Stimulated activated naive CD4-positive, alpha-beta T cell (primary cell): Measurements from ENCODE around the gene DYNLRB1.

Experiments used
- DNase-seq, 6 experiments: peaks; one replicate each; lab custom pipeline; 2025; lab: John Stamatoyannopoulos, UW

DYNLRB1 gene

DNA sequence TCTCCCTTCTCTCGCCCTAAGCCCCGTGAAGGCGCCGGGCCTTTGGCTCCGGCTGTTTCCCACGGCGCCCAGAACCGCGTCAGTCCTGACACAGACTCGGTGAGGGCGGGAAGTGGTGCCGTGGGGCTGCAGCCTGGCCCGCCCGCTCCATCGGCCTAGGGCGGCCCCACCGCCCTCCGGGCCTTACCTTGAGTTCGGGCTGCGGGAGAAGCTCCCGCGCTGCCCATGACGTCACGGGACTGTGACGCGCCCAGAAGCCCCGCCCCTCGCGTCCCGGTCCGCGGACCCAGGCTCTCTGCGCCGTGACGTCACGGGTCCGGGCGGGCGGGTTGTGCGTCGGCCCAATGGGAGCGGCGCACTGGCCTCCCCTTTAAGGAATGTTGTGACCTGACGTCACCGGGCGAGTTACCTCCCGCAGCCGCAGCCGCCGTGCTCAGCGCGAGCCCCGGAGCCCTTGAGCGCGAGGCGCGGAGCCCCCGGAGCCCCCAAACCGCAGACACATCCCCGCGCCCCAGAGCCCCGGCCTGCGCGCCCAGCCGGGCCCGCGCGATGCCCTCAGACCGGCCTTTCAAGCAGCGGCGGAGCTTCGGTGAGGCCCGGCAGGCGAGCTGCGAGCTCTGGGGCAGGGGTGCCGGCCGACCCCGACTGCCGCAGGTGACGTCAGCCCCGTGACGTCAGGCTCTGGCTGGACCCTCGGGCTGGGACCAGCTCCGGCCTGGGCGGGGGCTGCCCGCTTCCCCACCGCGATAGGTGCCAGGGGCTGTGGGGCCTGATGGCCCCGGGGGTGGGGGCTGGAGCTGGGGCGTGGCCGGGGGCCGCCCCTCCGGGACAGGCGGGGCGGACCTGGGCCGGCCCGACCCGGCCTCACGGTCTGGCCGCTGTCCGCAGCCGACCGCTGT lies 42.3 kb downstream of the DYNLRB1 start, which contains the start of gene MAP1LC3A:
MAP1LC3A (plus strand) TSS at position 399 of the 899 bp plus-strand sequence; CDS start at position 550, 151 bp downstream.
- DNase-seq, result peak; percentile 84 to 96 (median 89)

DNA sequence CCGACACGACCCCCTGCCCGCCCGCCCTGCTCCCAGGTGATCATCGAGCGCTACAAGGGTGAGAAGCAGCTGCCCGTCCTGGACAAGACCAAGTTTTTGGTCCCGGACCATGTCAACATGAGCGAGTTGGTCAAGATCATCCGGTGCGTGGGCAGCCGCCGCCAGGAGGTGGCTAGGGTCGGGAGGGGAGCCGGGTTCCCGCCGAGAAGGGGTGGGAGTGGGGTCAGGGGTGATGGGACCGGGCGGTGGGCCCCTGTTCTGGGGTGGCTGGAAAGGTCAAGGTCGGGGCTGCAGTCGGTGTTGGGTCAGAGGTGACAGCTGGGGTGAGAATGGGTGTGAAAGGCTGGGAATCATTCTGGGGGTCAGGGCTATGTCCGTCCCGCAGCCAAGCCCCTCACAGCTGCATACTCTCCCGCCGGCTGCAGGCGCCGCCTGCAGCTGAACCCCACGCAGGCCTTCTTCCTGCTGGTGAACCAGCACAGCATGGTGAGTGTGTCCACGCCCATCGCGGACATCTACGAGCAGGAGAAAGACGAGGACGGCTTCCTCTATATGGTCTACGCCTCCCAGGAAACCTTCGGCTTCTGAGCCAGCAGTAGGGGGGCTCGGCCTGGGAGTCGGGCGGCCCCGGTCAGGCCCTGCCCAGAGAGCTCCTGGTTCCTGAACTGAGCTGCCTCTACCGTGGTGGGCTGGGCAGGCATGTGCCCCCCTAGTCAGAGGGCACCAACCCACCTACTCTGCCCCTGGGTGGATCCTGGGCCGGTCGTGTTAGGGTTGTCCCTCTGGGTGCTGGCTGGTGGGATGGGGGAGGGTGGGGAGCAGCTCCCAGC lies 43.3 kb downstream of the DYNLRB1 start:
- DNase-seq, result peak in 4 of 6 experiments; percentile 13 to 23 (median 20)

DNA sequence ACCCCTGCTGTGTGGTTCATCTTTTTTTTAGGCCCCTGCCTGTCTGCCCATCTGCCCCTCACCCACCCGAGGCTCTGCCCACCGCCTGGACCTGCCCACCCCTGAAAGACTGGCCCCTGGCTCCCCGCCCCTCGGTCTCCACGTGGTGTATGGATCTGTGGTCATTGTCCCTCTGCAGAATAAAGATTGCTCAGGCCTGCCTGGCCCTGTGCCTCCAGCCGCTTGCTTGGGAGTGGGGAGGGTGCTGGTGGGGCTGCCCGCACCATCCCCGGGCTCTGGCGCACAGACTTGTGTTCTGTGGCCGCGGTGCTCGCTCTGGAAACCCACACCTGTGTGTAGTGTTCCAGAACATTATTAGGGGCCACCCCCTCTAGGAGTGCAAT lies 43.9 kb downstream of the DYNLRB1 start:
- no peak for DNase-seq

DNA sequence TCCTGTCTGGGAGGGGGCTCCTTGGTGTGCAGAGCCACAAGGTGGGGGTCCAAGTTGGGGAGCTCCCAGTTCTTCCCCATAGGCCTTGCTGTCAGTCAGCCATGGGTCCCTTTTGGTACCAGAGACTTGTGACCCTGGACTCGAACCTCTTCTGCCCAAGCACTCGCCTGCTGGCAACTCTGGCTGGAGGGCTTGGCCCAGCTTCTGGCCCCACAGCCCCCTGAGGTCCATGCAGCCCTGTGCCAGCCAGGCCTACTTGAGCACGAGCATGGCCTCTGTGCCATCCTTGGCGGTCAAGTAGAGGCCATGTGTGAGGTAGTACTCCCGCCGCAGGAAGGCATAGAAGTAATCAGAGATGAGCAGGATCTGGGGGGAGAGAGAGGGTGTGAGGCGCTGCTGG lies 44.4 kb downstream of the DYNLRB1 start:
- peak in 1 of 6 experiments; percentile 15 for DNase-seq

DNA sequence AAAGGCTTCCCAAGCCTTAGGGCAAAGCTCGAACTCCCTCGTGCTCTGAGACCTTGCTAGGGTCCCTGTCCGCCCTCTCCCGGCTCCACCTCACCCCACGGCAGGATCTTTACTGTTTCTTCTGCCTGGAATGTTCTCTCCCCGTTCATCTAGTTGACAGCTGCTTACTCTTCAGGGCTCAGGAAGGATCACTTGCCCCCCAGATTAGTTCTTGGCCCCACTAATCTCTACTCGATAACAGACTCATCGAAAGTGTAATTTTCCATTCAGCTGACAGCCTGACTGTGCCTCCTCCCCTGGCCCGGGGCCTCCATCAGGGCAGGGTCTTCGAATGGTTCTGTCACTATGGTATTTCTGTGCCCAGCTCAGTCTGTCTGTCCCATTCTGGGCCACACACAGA lies 45.4 kb downstream of the DYNLRB1 start:
- no peak for DNase-seq

DNA sequence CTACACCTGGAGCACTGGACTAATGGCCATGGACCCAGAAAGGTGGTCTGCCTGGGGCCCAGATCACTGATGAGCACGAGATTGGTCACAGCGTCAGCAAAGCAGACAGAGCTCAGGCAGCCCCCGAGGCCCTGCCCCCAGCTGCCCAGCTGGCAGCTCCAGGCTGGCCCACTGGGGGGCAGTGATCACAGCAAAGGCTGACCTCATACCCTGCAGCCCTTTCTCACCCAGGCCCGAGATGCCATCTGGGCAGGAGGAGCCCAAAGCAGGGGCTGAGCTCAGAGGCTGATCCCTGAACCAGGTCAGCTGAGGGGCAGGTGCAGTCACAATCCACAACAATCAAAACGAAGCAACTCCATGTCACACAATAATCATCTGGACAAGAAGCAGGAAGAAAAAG lies 46.4 kb downstream of the DYNLRB1 start:
- DNase-seq, result no peak

DNA sequence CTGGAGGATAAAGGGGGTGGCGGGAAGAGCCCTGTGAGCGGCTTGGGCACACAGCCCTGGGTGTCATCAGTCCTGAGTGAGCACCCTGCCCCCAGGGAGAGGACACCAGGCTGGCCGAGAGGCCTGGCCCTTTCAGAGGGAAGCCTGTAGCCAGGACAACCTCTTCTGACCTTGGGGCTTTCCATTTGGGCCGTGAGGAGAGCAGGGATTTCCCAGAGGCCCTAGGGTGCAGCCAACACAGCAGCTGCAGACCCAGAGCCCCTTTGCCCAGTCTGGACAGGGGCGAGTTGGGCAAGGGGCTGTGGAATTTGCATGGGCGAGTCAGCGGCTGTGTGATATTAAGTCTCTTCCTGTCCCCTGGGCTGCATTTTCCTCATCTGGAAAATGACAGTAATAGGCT lies 48.6 kb downstream of the DYNLRB1 start:
- no peak for DNase-seq

DNA sequence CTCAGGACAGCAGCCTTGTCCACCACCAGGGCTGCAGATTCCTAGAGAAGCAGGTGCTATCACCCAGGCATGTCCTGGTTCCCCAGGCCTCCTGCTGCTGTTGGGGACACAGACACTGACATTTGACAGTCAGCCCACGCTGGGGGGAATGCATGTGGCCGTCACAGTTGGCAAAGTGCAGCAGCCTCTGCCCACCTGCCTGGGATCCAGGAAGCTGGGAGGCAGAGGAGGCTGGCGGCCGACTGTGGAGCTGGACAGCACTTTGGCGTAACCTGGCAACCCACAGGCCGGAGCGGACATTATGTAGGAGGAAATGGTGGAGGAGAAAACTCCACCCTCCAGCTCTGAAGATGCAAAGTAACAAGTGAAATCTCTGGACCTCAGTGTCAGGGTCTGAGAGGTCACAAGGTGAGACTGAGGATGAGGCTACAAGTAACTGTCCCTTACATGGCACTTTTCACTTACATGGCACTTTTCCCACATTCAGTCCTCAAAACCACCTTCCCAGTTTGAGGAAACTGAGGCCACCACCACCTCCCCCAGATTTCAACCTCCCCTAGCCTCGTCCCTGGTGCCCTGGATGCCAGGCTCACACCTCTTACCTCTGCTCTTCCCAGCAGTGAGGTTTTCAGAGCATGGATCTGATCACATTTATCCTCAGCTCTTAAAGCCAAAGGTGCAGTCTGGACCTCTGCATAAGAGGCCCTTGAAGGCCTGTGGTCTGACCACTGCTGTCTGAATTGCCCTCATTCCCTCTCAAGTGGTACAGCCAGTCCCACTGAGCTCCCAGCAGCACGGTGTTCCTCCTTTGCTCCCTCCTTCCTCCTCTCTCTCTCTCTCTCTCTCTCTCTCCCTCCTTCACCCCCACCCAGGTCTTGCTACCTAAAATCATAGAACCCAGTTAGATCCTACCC lies 51.0 kb downstream of the DYNLRB1 start:
- no peak for DNase-seq

DNA sequence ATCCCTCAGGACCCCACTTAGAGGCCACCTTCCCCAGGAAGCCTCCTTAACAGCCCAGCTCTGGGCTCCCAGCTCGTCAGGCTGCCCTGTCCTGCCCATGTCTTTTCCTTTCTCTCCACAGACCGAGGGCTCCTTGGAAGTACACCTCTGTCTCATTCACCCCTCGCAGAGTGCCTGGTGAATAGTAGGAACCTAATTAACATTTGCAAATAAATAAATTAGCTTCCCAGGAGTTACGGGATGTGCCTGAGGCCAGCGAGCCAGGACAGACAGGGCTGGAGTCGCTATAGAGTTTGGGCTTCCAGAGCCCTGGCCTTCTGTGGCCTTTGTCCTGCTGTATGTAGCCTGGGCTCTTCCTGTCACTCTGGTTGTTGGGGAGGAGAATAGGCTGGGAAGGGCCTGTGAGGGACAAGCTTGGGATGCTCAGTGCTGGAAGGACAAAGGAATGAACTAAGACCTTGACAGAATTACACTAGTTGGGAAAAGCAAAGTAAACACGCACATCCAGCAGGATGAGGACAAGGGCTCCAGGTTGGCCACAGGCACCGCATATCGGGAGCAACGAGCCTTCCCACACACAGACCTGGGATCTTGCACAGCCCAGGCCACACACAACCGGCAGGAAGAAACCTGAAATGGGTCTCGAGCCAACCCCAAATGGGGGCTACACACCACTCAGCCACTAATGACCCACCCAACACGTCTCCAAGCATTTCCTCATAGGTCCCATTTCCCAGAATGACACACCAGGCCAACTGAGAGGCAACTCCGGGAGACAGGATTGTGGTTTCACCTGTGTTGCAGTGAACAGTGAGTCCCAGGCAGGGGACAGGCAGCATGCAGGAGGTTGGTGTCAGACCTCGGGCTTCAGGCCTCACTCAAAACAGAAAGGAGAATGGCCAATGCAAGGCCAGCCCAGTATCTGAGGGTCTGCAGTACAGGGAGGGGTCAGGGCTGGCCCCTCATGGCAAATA lies 52.0 kb downstream of the DYNLRB1 start:
- DNase-seq, result no peak

DNA sequence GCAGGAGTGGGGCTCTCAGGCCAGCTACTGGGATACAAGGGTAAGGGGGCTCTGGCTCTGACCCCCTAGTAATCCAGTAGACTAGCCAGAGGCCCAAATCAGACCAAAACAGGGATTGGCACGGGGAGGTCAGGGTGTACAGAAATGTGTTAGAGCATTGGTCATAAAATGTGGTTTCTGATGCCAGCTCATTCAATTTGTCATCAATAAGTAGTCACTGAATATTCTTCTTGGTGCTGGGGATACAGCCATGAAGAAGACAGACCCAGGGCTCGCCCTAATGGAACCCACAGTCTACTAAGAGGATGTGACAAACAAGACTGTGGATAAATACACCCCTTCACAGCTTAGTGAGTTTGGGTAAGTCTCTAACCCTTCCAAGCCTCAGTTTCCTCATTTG lies 53.4 kb downstream of the DYNLRB1 start:
- DNase-seq, result no peak

DNA sequence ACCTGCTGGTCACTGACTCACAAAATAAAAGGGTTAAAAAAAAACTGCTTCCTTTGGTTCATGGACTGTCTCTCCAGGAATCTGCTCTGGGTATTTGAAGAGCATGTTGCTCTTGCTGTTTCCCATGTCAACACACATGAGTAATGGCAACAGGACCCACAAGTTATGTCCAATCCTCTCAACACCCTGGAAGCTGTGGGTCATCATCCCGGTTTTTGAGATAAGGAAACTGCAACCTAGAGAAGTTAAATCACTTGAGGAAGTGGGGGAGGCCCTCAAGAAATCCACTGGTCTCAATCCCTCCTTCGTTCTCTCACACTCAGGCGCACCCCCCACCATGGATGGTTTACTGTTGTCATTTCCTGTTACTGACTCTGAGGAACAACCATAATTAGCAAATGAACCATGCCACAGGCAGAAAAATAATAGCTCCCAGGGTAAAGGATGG lies 54.7 kb downstream of the DYNLRB1 start:
- DNase-seq, result no peak

DNA sequence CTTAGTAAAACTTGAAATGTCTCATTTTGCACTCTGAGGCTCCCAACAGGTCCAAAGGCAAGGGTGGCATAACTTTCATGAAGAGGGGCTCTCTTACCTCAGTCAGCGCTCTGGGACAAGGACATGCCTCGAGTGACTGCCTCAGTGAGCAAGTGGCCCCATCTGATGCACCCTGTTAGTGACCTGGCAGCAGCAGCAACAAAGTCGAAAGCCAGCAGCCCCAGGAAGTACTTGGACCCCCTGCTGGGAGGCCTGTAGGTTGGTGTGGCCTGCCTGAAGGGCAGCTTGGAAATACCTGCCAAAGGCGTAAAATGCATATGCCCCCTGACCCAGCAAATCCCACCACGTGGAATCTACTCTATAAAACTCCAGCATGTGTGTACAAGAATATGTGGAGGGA lies 55.5 kb downstream of the DYNLRB1 start:
- no peak for DNase-seq

DNA sequence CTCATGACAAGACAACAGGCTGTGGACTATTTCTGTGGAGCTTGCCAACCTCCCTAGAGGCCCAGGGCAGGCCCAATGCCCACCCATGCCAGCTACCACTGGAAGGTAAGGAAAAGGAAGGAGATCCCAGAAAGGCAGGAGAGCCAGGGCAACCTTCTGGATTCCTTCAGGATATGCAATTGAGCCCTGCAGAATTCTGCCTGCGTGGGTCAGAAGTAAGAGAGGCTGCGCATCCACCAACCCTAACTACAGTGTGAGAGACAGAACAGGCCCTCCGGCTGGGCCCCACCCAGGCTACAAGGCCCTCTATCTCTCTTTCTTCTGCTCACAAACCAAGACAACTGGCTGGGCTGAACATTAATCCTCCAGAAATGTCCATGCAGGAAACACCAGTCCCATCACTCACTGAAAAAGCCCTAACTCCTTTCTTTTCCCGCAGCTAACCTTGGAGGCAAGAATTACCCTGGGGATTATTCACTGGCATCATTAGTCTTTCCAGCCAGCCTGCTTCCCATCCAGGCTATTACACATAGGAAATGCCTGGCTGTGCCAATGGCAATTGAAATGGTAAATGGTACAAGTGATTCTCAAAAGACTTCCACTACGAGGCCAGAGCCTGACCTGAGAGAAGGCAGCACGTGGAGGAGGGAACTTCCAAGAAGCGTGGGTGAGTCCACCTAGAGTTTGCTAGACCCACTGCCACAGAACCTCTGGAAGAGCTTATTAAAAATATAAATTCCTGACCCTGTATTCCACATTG lies 57.5 kb downstream of the DYNLRB1 start:
- DNase-seq, result no peak

DNA sequence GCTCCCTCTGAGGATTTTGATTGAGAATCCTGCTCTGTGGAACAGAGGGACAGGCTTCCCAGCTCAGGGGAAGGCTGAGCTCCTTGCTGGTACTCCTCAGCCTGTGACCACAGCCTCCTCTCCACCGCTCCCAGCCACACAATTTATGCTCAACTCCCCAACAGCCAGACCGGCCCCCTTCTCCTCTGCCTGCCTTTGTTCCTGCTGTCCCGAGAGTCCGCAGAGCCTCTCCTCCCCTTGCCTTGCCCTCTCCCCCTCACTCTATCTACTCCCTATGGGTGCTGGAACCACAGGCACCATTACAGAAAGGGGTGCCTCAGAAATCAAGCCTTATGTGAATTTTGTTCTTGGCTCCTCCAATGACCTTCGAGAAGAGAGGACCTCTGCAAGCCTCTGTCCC lies 58.2 kb downstream of the DYNLRB1 start:
- DNase-seq, result no peak

DNA sequence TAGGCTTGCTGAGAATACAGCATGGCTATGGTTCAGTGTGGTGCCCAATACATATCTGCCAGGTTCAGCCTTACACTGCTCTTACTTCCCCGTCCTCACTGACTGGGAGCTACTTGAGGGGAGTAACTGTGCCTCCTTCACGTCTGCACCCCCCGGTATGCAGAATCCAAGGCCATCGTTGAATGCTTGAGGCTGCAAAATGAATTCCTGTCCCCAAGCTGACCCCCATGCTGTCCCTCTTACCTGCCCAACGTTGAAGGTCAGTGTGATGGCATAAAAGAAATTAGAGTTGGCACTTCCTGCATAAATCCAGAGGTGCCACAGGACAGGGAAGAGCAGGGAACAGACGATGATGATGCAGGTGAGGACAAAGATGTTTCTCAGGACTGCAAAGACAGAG lies 58.6 kb downstream of the DYNLRB1 start:
- no peak for DNase-seq

DNA sequence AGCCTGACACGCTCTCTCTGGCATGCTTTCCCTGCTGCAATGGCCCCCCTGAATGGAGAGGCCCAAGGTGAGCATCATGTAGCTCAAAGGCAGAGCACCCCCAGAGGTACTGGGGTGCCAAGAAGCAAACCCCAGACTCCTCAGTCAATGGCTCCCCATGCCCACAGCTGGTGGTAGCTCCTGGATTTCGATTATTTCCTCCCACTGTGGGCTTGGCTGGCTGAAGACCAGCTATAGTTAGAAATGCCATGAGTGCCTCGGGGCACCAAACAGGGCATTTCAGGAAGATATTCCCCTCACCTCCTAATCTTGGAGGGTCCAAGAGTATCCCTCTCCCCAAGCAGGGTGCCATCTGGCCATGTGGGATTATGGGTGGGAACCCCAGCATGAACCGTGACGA lies 59.0 kb downstream of the DYNLRB1 start:
- no peak for DNase-seq

DNA sequence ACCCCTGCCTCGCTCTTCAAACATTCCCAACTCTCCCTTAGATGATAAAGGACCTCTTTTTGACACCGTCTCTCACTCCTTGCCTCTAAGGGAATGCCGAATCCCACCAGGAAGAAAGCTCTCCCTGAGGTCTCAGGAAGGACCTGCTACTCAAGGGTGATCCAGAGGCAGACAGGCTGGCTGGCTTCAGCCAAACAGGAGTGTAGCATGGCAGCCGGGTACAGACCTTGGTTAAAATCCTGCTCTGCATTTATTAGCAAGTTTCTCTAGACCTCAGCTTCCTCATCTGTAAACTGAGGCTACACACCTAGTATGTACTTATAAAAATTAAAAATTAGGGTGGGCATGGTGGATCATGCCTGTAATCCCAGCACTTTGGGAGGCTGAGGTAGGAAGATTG lies 59.5 kb downstream of the DYNLRB1 start:
- DNase-seq, result no peak

DNA sequence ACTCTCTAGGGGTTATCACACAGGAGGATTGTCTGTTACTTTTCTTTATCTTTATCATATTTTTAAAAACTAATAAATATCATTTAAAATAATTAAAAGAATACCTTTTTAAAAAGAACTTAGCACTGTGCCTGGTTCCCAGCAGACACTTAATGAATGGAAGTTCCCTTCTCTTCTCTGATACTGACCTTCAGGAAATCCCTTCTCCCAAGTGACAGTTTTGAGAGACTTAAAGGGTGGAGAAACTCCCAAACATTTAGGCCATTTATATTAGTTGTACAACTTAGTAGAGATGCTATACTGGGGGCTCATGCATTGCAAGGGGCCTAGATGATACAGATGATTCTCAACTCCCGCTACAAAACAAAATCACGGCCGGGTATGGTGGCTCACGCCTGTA lies 60.8 kb downstream of the DYNLRB1 start:
- no peak for DNase-seq

DNA sequence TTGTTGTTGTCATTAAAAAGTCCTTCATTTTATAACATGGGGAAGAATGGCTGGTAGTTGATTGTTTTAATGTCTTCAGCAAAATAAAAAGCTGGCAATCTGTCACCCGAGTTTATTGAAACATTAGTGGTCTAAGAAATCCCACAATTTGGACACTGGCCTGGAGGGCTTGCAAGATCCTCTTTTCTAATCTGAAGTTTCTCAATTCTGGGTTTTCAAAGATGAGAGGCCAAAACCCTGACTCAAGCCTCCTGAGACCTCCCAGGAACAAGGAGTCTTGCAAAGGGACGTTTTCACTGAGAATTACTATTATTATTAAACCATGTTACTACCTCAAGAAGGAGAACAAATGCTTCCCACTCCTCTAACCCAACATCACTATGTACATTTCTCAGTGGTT lies 61.8 kb downstream of the DYNLRB1 start:
- no peak for DNase-seq

DNA sequence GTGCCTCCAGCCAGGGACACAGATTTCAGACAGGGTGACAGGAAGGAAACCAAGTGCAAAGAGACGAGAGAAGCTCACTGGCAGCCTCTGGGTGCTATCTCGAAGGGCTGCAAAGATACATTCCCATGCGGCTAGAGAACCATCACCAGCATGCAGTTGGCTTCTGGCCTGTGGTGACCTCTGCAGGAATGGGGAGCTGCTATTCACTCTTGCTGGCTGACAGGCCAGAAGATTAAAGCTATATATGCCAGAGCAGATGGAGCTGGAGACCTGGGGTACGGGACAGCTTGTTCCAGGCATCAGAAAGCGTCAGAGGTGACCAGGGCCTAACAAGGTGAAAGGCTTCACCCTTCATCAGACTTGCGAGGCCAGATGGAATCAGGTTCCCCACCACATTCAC lies 62.3 kb downstream of the DYNLRB1 start:
- no peak for DNase-seq
